ENCODE measurements around the gene KIAA0753. TPM values are rescaled to one million over a fixed set of nuclear protein-coding genes. Genes with fewer than 3 reads are reported as not detected.

The KIAA0753 gene
- total and polyA plus RNA-seq, 2 of the 13 experiments (the other 11 are each of a cell fraction or from before 2014, with no cell fraction given), result 5.2 to 9.1 TPM

DNA sequence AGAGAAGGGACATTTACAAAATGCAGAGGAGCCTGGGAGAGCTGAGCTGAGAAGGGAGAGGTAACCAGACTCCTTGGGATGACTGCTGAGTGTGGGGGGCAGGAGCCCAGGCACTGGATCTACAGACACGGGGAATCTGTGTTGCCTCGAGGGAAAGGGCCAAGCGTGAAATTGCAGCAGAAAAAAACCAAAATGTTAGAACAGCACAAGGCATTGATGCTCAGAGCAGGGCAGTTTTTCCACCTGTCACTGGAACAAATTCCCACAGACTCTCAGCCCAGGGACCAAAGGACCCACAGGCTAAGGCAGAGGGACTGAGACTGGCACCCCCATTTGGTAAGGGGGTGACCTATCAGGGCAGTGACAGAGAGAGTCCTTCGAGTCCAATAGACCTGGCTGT lies 86.2 kb downstream of the KIAA0753 start:
- no peak overlapping the region for H3K4me2 ChIP-seq (ENCODE audit: low read depth, low read length)
- H2AFZ ChIP-seq (ENCODE audit: low read length), result no peak overlapping the region
- no TSS peak for BruUV-seq (replicated peaks)
- intact Hi-C loops (cut with micrococcal nuclease; ENCODE audit: unreplicated experiment) (loop anchor here (10.0 kb wide), 1 partner anchor 80 kb away; no protein-coding TSS in a partner anchor), in situ Hi-C loops (cut with HindIII; ENCODE audit: extremely low pct_ligation_motif_present, low pct_unique_long_range_greater_than_20kb) (no loop called here)
- no peaks in the 10 kb centered on the region for H4K20me1 ChIP-seq (ENCODE audit: insufficient read depth, low read length)
- H3K4me1 ChIP-seq (ENCODE audit: insufficient read depth, low read length), result peaks cover 27% of the 10 kb centered on the region
- POLR2A ChIA-PET, result no interaction called here
- H3K36me3 ChIP-seq (replicated peaks in 1 of 2; ENCODE audit: control insufficient read depth in 1 of 2, insufficient read depth in 2 of 2, low read length in 2 of 2), result no peaks in the 10 kb centered on the region
- no peak overlapping the region for H3K4me3 ChIP-seq (replicated peaks in 1 of 3; ENCODE audit: insufficient read depth in 1 of 3, low read depth in 2 of 3, low read length in 3 of 3)
- peaks cover 2 to 43% of the 10 kb centered on the region in 2 experiments for H3K27me3 ChIP-seq (ENCODE audit: control insufficient read depth in 1 of 2, insufficient read depth in 2 of 2, low read length in 2 of 2)
- FAIRE-seq (no peak), DNase-seq (ENCODE audit: low spot score) (no peak), ATAC-seq (no peak)
- no peak overlapping the region for H3K9ac ChIP-seq (ENCODE audit: insufficient read depth, low read depth, low read length)
- no peaks in the 10 kb centered on the region for H3K79me2 ChIP-seq (ENCODE audit: insufficient read depth, low read length)
- H3K9me3 ChIP-seq (ENCODE audit: low read length), result no peaks in the 10 kb centered on the region
- 84% methylated on average over 4 of the region's 4 CpGs for WGBS (ENCODE audit: low lambda C conversion rate)
- H3K27ac ChIP-seq (ENCODE audit: extremely low read length, insufficient read depth, low read length), result no peak overlapping the region
- TF ChIP-seq CBX2 (IDR thresholded peaks at IDR 0.05; ENCODE audit: low read depth, low read length) (no peak), CBX2 (CRISPR knock-in tag; IDR thresholded peaks at IDR 0.05; ENCODE audit: low read depth) (no peak), GATAD2A (CRISPR knock-in tag; IDR thresholded peaks at IDR 0.05) (no peak), MATR3 (CRISPR knock-in tag; IDR thresholded peaks at IDR 0.05) (no peak), ARNT (IDR thresholded peaks at IDR 0.05) (no peak), ZNF780A (CRISPR knock-in tag; IDR thresholded peaks at IDR 0.05) (no peak)
- CTCF ChIA-PET (ENCODE audit: low intra/inter-chr PET ratio, low total read pairs), result no interaction called here

DNA sequence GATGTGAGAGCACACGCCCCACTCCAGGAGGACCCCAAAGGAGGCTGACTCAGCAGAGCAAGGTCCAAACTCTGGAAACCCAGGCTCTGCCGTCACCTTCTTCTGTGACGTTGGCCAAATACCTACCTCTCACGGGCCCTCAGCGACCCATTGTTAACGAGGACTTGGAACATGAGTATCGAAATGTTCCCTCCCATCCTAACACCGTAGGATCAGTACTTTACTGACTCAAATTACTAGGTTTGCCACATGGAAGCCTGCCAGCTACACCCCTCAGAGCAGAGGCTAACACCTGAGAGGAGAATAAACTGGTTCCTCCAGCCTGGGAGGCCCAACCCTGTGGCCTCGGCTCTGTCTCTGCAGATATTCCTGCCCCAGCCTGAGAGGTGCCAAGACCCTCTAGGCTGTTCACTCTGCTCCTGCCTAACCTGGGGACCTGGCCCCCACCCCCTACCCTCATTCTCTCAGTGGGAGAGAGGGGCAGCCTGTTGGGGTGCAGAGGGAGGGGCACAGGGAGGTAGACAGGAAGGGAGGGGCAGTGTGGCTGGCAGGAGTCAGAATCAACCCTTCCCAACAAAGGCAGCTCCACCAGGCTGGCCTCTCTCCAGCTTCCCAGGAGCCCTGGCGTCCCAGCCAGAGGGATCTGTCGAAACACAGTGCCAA lies 88.5 kb downstream of the KIAA0753 start:
- FAIRE-seq (no peak), DNase-seq (ENCODE audit: low spot score) (no peak), ATAC-seq (no peak)
- no peaks in the 10 kb centered on the region for H3K36me3 ChIP-seq (replicated peaks in 1 of 2; ENCODE audit: control insufficient read depth in 1 of 2, insufficient read depth in 2 of 2, low read length in 2 of 2)
- no peak overlapping the region for H3K4me2 ChIP-seq (ENCODE audit: low read depth, low read length)
- no peaks in the 10 kb centered on the region for H4K20me1 ChIP-seq (ENCODE audit: insufficient read depth, low read length)
- no peaks in the 10 kb centered on the region for H3K79me2 ChIP-seq (ENCODE audit: insufficient read depth, low read length)
- no peak overlapping the region for H3K27ac ChIP-seq (ENCODE audit: extremely low read length, insufficient read depth, low read length)
- 44% methylated on average over 9 of the region's 11 CpGs for WGBS (ENCODE audit: low lambda C conversion rate)
- BruUV-seq (replicated peaks), result no TSS peak
- no peak overlapping the region for H3K9ac ChIP-seq (ENCODE audit: insufficient read depth, low read depth, low read length)
- no peaks in the 10 kb centered on the region for H3K9me3 ChIP-seq (ENCODE audit: low read length)
- intact Hi-C loops (cut with micrococcal nuclease; ENCODE audit: unreplicated experiment), result loop anchor here (10.0 kb wide), 1 partner anchor 77 kb away; no protein-coding TSS in a partner anchor
- in situ Hi-C loops (cut with HindIII; ENCODE audit: extremely low pct_ligation_motif_present, low pct_unique_long_range_greater_than_20kb), result no loop called here
- no peak overlapping the region for H3K4me3 ChIP-seq (replicated peaks in 1 of 3; ENCODE audit: insufficient read depth in 1 of 3, low read depth in 2 of 3, low read length in 3 of 3)
- no peak overlapping the region for H2AFZ ChIP-seq (ENCODE audit: low read length)
- H3K27me3 ChIP-seq (ENCODE audit: control insufficient read depth in 1 of 2, insufficient read depth in 2 of 2, low read length in 2 of 2), result peaks cover 0 to 34% of the 10 kb centered on the region in 2 experiments; a peak in 4 of 5 replicates
- POLR2A ChIA-PET, result no interaction called here
- peaks cover 24% of the 10 kb centered on the region for H3K4me1 ChIP-seq (ENCODE audit: insufficient read depth, low read length)
- CTCF ChIA-PET (ENCODE audit: low intra/inter-chr PET ratio, low total read pairs), result no interaction called here
- TF ChIP-seq FOXA3 (CRISPR knock-in tag; IDR thresholded peaks at IDR 0.05) (no peak), ZNF703 (CRISPR knock-in tag; IDR thresholded peaks at IDR 0.05; ENCODE audit: borderline replicate concordance) (no peak), ZNF749 (CRISPR knock-in tag; IDR thresholded peaks at IDR 0.05; ENCODE audit: borderline replicate concordance) (no peak), DRAP1 (CRISPR knock-in tag; IDR thresholded peaks at IDR 0.05) (no peak), KAT8 (CRISPR knock-in tag; IDR thresholded peaks at IDR 0.05) (no peak), TFE3 (CRISPR knock-in tag; IDR thresholded peaks at IDR 0.05) (no peak), ZNF788 (CRISPR knock-in tag; IDR thresholded peaks at IDR 0.05; ENCODE audit: borderline replicate concordance) (no peak), PTBP1 (IDR thresholded peaks at IDR 0.05; ENCODE audit: low read depth, low read length, poor library complexity, severe bottlenecking) (no peak), NFATC3 (CRISPR knock-in tag; IDR thresholded peaks at IDR 0.05) (no peak), TEF (CRISPR knock-in tag; IDR thresholded peaks at IDR 0.05) (no peak), ZEB1 (IDR thresholded peaks at IDR 0.05; ENCODE audit: insufficient replicate concordance, low read depth) (no peak)
